GM23338 (cell line): ENCODE measurements around the gene AIRE. TPM values are rescaled to one million over a fixed set of nuclear protein-coding genes. Genes with fewer than 3 reads are reported as not detected.

ENCODE experiments used
- ATAC-seq: fragments of 200-7000 bp; cut with Tn5 transposase; 3 replicates; pipeline ENCODE4 v1.9.1; 2020
- DNase-seq: peaks from one replicate; pipeline ENCODE4 v3.0.0-alpha.2; 2015; ENCODE audit warnings: low spot score
- H2AFZ ChIP-seq: fragments of 200-600 bp; sonication (generic); 2 replicates; pipeline ENCODE4 v1.8.0; 2016; ENCODE audit warnings: antibody characterized with exemption, mild to moderate bottlenecking, moderate library complexity
- H3F3A ChIP-seq: fragments of 200-600 bp; sonication (generic); replicated peaks from 2 replicates; pipeline ENCODE4 v1.8.0; 2017; ENCODE audit warnings: antibody characterized with exemption, mixed run types, low read depth
- H3K27ac ChIP-seq: fragments of 200-600 bp; sonication (generic); 2 replicates; pipeline ENCODE4 v1.6.1; 2016; ENCODE audit warnings: low read depth
- H3K27me3 ChIP-seq: fragments of 200-600 bp; sonication (generic); 2 replicates; pipeline ENCODE4 v1.8.0; 2016; ENCODE audit warnings: mild to moderate bottlenecking, mixed run types, moderate library complexity; ENCODE audit not compliant: insufficient read depth
- H3K36me3 ChIP-seq: fragments of 200-600 bp; sonication (generic); 2 replicates; pipeline ENCODE4 v1.8.0; 2016; ENCODE audit warnings: mild to moderate bottlenecking; ENCODE audit not compliant: insufficient read depth
- H3K4me1 ChIP-seq: fragments of 200-600 bp; sonication (generic); 2 replicates; pipeline ENCODE4 v1.8.0; 2016; ENCODE audit warnings: mild to moderate bottlenecking, moderate library complexity; ENCODE audit not compliant: insufficient read depth
- H3K4me2 ChIP-seq: fragments of 200-600 bp; sonication (generic); 2 replicates; pipeline ENCODE4 v1.7.1; 2017; ENCODE audit warnings: mixed run types
- H3K4me3 ChIP-seq: fragments of 200-600 bp; sonication (generic); 2 replicates; pipeline ENCODE4 v1.6.1; 2016; ENCODE audit warnings: mixed run types
- H3K79me2 ChIP-seq: fragments of 200-600 bp; sonication (generic); replicated peaks from 2 replicates; pipeline ENCODE4 v1.8.0; 2017; ENCODE audit warnings: mild to moderate bottlenecking; ENCODE audit not compliant: insufficient read depth
- H3K9me2 ChIP-seq: fragments of 200-600 bp; sonication (generic); 2 replicates; pipeline ENCODE4 v1.8.0; 2017; ENCODE audit not compliant: insufficient read depth
- H4K20me1 ChIP-seq: fragments of 200-600 bp; sonication (generic); replicated peaks from 2 replicates; pipeline ENCODE4 v1.8.0; 2017; ENCODE audit warnings: mild to moderate bottlenecking; ENCODE audit not compliant: insufficient read depth
- H3K27ac Mint-ChIP-seq: 2 replicates; pipeline ENCODE4 v1.8.0; 2020; ENCODE audit warnings: inconsistent platforms, mild to moderate bottlenecking, moderate library complexity, mixed read lengths
- H3K27me3 Mint-ChIP-seq: 3 replicates; pipeline ENCODE4 v1.8.0; 2022; ENCODE audit warnings: low read depth, mild to moderate bottlenecking, moderate library complexity, mixed read lengths, inconsistent platforms; ENCODE audit not compliant: insufficient read depth, poor library complexity
- H3K36me3 Mint-ChIP-seq: 3 replicates; pipeline ENCODE4 v1.8.0; 2021; ENCODE audit warnings: low read depth, mild to moderate bottlenecking, inconsistent platforms, moderate library complexity, mixed read lengths
- H3K4me1 Mint-ChIP-seq: 3 replicates; pipeline ENCODE4 v1.8.0; 2020; ENCODE audit warnings: mild to moderate bottlenecking, inconsistent platforms, mixed read lengths
- H3K4me3 Mint-ChIP-seq: 3 replicates; pipeline ENCODE4 v1.8.0; 2021; ENCODE audit warnings: moderate library complexity, mild to moderate bottlenecking, inconsistent platforms, mixed read lengths
- H3K9me3 Mint-ChIP-seq: 3 replicates; pipeline ENCODE4 v1.8.0; 2020; ENCODE audit warnings: moderate library complexity, mild to moderate bottlenecking, inconsistent platforms, mixed read lengths
- CREB1 ChIP-seq: fragments of 250-450 bp; sonication (Bioruptor Pico); IDR thresholded peaks from 2 replicates; pipeline ENCODE4 v1.5.0; 2020; ENCODE audit warnings: low read depth, mild to moderate bottlenecking, moderate library complexity
- CTCF ChIP-seq, 2 experiments: fragments of 200-600 bp in 1 of 2; sonication (generic) in 1 of 2; conservative IDR thresholded peaks; 2 replicates each; pipeline versions ENCODE4 v1.5.1 to v1.6.1; 2016 to 2017; ENCODE audit warnings: antibody characterized with exemption in 2 of 2, low read depth in 2 of 2, mild to moderate bottlenecking in 2 of 2, moderate library complexity in 1 of 2
- EZH2phosphoT487 ChIP-seq: fragments of 200-600 bp; sonication (generic); IDR thresholded peaks from one replicate; pipeline ENCODE4 v1.8.1; 2018; ENCODE audit warnings: antibody characterized with exemption; ENCODE audit not compliant: unreplicated experiment
- JUNB ChIP-seq: IDR thresholded peaks from one replicate; pipeline ENCODE4 v1.6.1; 2016; ENCODE audit warnings: antibody characterized with exemption; ENCODE audit not compliant: unreplicated experiment
- NANOG ChIP-seq: IDR thresholded peaks from 2 replicates; pipeline ENCODE4 v1.6.1; 2016; ENCODE audit warnings: antibody characterized with exemption, borderline replicate concordance
- REST ChIP-seq: IDR thresholded peaks from one replicate; pipeline ENCODE4 v1.6.1; 2018; ENCODE audit warnings: antibody characterized with exemption; ENCODE audit not compliant: unreplicated experiment
- ZNF114 ChIP-seq: fragments of 250-450 bp; sonication (Bioruptor Pico); IDR thresholded peaks from 2 replicates; pipeline ENCODE4 v1.5.0; 2020; ENCODE audit warnings: mild to moderate bottlenecking, moderate library complexity
- ZNF331 ChIP-seq: fragments of 250-450 bp; sonication (Bioruptor Pico); IDR thresholded peaks from 2 replicates; pipeline ENCODE4 v1.5.0; 2020; ENCODE audit warnings: low read depth, mild to moderate bottlenecking, moderate library complexity
- polyA plus RNA-seq: library from polyadenylated mRNA; unstranded; fragments of >200 nt; fragmentation: Nextera tagmentation; extraction: Ambion mirVana; gene quantifications from 2 replicates; pipeline ENCODE4 v1.2.1, GENCODE V29; 2016
- total RNA-seq: library from RNA; depleted of rRNA; stranded (reverse); fragments of >200 nt; shearing (Covaris generic); gene quantifications from 2 replicates; pipeline ENCODE4 v1.2.3, GENCODE V29; 2014
- TF ChIP-seq, protein P1 (sequence below): fragments of 250-450 bp; sonication (Bioruptor Pico); IDR thresholded peaks from 2 replicates; pipeline ENCODE4 v1.5.0; 2020; ENCODE audit warnings: mild to moderate bottlenecking, moderate library complexity

Gene AIRE
- total and polyA plus RNA-seq, 2 experiments from 2014 or later = 0.10 TPM; not detected in 1

DNA sequence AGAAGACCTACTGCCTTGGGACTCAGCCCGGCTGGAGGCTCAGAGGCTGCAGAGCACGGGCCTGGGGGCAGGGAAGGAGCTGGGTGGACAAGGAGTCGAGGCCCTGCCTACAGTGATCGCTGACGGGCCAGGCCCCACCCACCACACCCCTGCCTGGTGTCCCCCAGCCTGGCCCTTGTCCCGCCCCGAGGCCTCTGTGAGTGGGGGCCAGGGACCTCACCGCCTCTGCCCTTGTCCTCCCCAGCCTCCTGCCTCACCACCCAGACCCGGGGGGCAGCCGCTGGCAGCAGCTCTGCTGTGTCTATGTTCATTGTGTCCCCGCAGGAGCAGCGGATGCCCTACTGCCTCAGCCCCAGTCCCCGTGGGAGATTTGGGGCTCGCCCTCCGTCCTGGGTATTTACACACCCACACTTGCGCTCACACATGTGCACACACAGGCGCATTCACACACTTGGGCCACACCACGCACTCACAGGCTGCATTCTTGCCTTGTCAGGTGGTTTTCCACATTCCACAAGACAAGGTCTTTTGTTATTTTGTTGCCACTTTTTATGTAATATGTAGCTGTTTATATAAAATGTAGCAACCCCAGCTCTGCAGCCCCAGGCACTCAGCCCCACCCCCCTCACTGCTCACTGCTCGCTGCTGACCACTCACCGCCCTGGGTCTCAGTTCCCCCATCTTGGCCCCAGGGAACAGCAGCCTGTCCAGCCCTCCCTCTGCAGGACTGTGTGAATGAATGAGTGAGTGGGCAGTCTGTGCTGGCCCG lies 21.4 kb downstream of the AIRE start:
- Histone ChIP-seq H2AFZ (no peak overlapping the region), H3K27ac (no peak overlapping the region), H3F3A (no peaks in the 10 kb centered on the region), H3K4me2 (no peak overlapping the region), H3K4me1 (no peaks in the 10 kb centered on the region), H3K9me2 (no peaks in the 10 kb centered on the region), H3K27me3 (no peaks in the 10 kb centered on the region), H3K4me3 (no peak overlapping the region), H3K79me2 (no peaks in the 10 kb centered on the region), H4K20me1 (no peaks in the 10 kb centered on the region), H3K36me3 (no peaks in the 10 kb centered on the region)
- Mint-ChIP-seq H3K27me3 (peaks cover 2% of the 10 kb centered on the region), H3K4me3 (no peak overlapping the region), H3K4me1 (peaks cover 12% of the 10 kb centered on the region), H3K36me3 (peaks cover 6% of the 10 kb centered on the region), H3K27ac (no peak overlapping the region), H3K9me3 (no peaks in the 10 kb centered on the region)
- DNase-seq (no peak), ATAC-seq (no peak)
- TF ChIP-seq CTCF (conservative IDR thresholded peaks at IDR 0.05; ENCODE audit: low read depth in 2 of 2) (no peak), CREB1 (CRISPR knock-in tag) (no peak), JUNB (no peak), NANOG (no peak), ZNF331 (CRISPR knock-in tag) (no peak), EZH2phosphoT487 (no peak), REST (no peak), ZNF114 (CRISPR knock-in tag) (no peak)
- TF ChIP-seq, protein P1, sequence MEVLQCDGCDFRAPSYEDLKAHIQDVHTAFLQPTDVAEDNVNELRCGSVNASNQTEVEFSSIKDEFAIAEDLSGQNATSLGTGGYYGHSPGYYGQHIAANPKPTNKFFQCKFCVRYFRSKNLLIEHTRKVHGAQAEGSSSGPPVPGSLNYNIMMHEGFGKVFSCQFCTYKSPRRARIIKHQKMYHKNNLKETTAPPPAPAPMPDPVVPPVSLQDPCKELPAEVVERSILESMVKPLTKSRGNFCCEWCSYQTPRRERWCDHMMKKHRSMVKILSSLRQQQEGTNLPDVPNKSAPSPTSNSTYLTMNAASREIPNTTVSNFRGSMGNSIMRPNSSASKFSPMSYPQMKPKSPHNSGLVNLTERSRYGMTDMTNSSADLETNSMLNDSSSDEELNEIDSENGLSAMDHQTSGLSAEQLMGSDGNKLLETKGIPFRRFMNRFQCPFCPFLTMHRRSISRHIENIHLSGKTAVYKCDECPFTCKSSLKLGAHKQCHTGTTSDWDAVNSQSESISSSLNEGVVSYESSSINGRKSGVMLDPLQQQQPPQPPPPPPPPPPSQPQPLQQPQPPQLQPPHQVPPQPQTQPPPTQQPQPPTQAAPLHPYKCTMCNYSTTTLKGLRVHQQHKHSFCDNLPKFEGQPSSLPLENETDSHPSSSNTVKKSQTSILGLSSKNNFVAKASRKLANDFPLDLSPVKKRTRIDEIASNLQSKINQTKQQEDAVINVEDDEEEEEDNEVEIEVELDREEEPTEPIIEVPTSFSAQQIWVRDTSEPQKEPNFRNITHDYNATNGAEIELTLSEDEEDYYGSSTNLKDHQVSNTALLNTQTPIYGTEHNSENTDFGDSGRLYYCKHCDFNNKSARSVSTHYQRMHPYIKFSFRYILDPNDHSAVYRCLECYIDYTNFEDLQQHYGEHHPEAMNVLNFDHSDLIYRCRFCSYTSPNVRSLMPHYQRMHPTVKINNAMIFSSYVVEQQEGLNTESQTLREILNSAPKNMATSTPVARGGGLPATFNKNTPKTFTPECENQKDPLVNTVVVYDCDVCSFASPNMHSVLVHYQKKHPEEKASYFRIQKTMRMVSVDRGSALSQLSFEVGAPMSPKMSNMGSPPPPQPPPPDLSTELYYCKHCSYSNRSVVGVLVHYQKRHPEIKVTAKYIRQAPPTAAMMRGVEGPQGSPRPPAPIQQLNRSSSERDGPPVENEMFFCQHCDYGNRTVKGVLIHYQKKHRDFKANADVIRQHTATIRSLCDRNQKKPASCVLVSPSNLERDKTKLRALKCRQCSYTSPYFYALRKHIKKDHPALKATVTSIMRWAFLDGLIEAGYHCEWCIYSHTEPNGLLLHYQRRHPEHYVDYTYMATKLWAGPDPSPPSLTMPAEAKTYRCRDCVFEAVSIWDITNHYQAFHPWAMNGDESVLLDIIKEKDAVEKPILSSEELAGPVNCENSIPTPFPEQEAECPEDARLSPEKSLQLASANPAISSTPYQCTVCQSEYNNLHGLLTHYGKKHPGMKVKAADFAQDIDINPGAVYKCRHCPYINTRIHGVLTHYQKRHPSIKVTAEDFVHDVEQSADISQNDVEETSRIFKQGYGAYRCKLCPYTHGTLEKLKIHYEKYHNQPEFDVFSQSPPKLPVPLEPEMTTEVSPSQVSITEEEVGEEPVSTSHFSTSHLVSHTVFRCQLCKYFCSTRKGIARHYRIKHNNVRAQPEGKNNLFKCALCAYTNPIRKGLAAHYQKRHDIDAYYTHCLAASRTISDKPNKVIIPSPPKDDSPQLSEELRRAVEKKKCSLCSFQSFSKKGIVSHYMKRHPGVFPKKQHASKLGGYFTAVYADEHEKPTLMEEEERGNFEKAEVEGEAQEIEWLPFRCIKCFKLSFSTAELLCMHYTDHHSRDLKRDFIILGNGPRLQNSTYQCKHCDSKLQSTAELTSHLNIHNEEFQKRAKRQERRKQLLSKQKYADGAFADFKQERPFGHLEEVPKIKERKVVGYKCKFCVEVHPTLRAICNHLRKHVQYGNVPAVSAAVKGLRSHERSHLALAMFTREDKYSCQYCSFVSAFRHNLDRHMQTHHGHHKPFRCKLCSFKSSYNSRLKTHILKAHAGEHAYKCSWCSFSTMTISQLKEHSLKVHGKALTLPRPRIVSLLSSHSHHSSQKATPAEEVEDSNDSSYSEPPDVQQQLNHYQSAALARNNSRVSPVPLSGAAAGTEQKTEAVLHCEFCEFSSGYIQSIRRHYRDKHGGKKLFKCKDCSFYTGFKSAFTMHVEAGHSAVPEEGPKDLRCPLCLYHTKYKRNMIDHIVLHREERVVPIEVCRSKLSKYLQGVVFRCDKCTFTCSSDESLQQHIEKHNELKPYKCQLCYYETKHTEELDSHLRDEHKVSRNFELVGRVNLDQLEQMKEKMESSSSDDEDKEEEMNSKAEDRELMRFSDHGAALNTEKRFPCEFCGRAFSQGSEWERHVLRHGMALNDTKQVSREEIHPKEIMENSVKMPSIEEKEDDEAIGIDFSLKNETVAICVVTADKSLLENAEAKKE (CRISPR knock-in tag) = no peak
